K562 (cell line): Measurements from ENCODE around the gene ARFRP1. TPM values are rescaled to one million over a fixed set of nuclear protein-coding genes. Genes with fewer than 3 reads are reported as not detected.
A peak's percentile ranks its signal among the peaks of the same experiment; 100 is the strongest.

Experiments
- FOS ChIP-seq: IDR thresholded peaks from 3 replicates; pipeline ENCODE4 v1.6.1; 2011; ENCODE audit not compliant: insufficient read length; ENCODE audit errors: extremely low read depth
- GTF2F1 ChIP-seq: IDR thresholded peaks from 2 replicates; pipeline ENCODE4 v1.6.1; 2011; ENCODE audit warnings: low read depth, low read length, improper control_type of control experiment
- HLTF ChIP-seq: fragments of 450-650 bp; IDR thresholded peaks from 2 replicates; pipeline ENCODE4 v1.6.1; 2016
- IRF2 ChIP-seq: sonication (generic); formaldehyde crosslinking; IDR thresholded peaks from 2 replicates; pipeline ENCODE4 v1.8.1; 2022; ENCODE audit warnings: mild to moderate bottlenecking, missing genetic modification reagents
- NCOR1 ChIP-seq: fragments of 450-650 bp; IDR thresholded peaks from 2 replicates; pipeline ENCODE4 v1.6.1; 2016; ENCODE audit warnings: mild to moderate bottlenecking, moderate library complexity
- NELFE ChIP-seq: IDR thresholded peaks from 2 replicates; pipeline ENCODE4 v1.6.1; 2011; ENCODE audit warnings: mild to moderate bottlenecking; ENCODE audit not compliant: insufficient read depth, insufficient read length
- NRF1 ChIP-seq, 2 experiments: fragments of 450-650 bp; IDR thresholded peaks in 1 of 2; conservative IDR thresholded peaks in 1 of 2; 2 replicates each; pipeline ENCODE4 v1.6.1; 2014; ENCODE audit warnings: mild to moderate bottlenecking in 2 of 2
- PRPF4 ChIP-seq: fragments of 200-400 bp; formaldehyde crosslinking; IDR thresholded peaks from one replicate; pipeline ENCODE4 v1.6.1; 2017; ENCODE audit warnings: low read length, low read depth, mild to moderate bottlenecking; ENCODE audit not compliant: insufficient read depth, poor library complexity, severe bottlenecking
- RFX1 ChIP-seq: fragments of 450-650 bp; IDR thresholded peaks from 2 replicates; pipeline ENCODE4 v1.6.1; 2016; ENCODE audit warnings: mild to moderate bottlenecking, moderate library complexity
- SAFB2 ChIP-seq: fragments of 200-400 bp; formaldehyde crosslinking; IDR thresholded peaks from 2 replicates; pipeline ENCODE4 v1.6.1; 2018; ENCODE audit warnings: borderline replicate concordance, low read length, low read depth, moderate library complexity; ENCODE audit not compliant: severe bottlenecking
- SAP30 ChIP-seq: fragments of 200-600 bp; sonication (generic); IDR thresholded peaks from 2 replicates; pipeline ENCODE4 v1.6.1; 2012; ENCODE audit warnings: borderline replicate concordance, low read depth, mild to moderate bottlenecking, moderate library complexity, low read length, control low read depth, inconsistent platforms; ENCODE audit not compliant: insufficient read depth, poor library complexity, severe bottlenecking
- ZBED1 ChIP-seq: IDR thresholded peaks from 2 replicates; pipeline ENCODE4 v1.6.1; 2014
- ZNF41 ChIP-seq: fragments of 250-450 bp; sonication (Bioruptor Pico); conservative IDR thresholded peaks from 2 replicates; pipeline ENCODE4 v1.4.0; 2020; ENCODE audit warnings: mild to moderate bottlenecking
- polyA plus RNA-seq, 8 experiments: library from polyadenylated mRNA; depleted of rRNA in 4 of 8; stranded (reverse) in 5 of 8; unstranded in 3 of 8; fragments of >200 nt; fragmentation: Nextera tagmentation in 2 of 8; fragmentation: Illumina TruSeq in 1 of 8; extraction: Ambion mirVana in 2 of 8; extraction: Trizol in 1 of 8; gene quantifications; 2 replicates each; pipeline versions ENCODE4 v1.2.1 to v1.2.3, GENCODE V29; 2011 to 2014; ENCODE audit warnings: inconsistent platforms in 1 of 8, missing spikeins in 1 of 8
- total RNA-seq, 7 experiments: library from RNA; depleted of rRNA in 6 of 7; stranded (reverse); fragments of >200 nt in 6 of 7; fragmentation: Illumina TruSeq in 2 of 7; extraction: Trizol in 2 of 7; gene quantifications; 2 replicates each; pipeline versions ENCODE4 v1.2.1 to v1.2.3, GENCODE V29; 2011 to 2021; ENCODE audit warnings: low replicate concordance in 1 of 7
- TF ChIP-seq, protein P1 (sequence below): sonication (generic); formaldehyde crosslinking; IDR thresholded peaks from 2 replicates; pipeline ENCODE4 v1.8.0; 2022; ENCODE audit warnings: mild to moderate bottlenecking, low read depth, missing genetic modification reagents
- TF ChIP-seq, protein P2 (sequence below): fragments of 250-450 bp; sonication (Bioruptor Pico); IDR thresholded peaks from 2 replicates; pipeline ENCODE4 v1.8.0; 2021; ENCODE audit warnings: moderate library complexity, mild to moderate bottlenecking, inconsistent platforms
- TF ChIP-seq, protein P3 (sequence below): sonication (generic); formaldehyde crosslinking; IDR thresholded peaks from 2 replicates; pipeline ENCODE4 v1.8.1; 2023; ENCODE audit warnings: missing genetic modification reagents, mild to moderate bottlenecking, borderline replicate concordance
- TF ChIP-seq, protein P4 (sequence below): IDR thresholded peaks from 3 replicates; pipeline ENCODE4 v1.6.1; 2011; ENCODE audit warnings: borderline replicate concordance, mild to moderate bottlenecking; ENCODE audit not compliant: insufficient read length, insufficient read depth

Gene ARFRP1
- total and polyA plus RNA-seq, 9 of the 15 experiments (the other 6 are each of a cell fraction or from before 2014, with no cell fraction given): 2.2 to 78.9 (median 37.3) TPM

DNA sequence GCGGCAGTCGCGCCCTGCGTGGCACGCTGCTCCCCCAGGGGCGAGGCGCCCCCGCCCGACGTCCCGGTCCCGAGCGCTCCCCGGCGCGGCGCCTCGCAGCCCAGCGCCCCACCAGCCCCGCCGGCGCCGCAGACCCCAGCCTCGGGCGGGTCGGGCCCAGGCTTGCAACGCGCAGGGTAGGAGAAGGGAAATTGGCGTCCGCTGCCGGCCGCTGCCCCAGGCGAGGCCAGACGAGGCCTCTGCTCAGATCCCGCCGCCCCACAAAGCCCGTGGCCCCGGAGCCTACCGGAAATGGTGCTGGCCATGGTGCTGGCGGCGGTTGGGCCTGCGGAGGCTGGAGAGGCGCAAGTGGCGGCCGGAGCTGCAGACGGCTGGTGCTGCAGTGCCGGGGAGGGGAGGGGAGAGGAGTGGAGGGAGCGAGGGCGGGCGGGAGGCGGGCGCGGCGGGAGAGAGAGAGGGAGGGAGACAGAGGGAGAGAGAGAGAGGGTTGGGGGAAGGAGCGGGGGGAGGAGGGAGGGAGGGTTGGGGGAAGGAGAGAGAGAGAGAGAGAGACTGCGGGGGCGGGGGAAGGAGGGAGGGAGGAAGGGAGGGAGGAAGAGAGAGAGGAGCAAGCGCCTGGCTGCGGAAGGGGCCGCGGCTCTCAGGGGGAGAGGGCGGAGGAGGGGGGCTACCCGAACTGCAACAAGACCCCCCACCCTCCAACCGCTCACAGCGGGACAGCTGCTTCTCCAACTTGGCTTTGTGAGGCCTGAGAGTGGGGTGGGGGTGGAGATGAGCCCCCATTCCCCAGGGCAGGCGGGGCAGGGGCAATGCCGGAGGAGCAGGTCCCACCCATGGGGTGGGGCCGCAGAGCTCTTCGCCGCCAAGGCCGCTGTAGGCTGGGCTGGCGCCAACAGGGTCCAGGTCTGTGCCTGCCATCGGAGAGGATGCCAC lies 54.5 kb downstream of the ARFRP1 start, which contains the start of gene STMN3 (continued):
- TF ChIP-seq, protein P1, sequence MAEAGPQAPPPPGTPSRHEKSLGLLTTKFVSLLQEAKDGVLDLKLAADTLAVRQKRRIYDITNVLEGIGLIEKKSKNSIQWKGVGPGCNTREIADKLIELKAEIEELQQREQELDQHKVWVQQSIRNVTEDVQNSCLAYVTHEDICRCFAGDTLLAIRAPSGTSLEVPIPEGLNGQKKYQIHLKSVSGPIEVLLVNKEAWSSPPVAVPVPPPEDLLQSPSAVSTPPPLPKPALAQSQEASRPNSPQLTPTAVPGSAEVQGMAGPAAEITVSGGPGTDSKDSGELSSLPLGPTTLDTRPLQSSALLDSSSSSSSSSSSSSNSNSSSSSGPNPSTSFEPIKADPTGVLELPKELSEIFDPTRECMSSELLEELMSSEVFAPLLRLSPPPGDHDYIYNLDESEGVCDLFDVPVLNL (CRISPR knock-in tag): peak; percentile 76; the same call in 1 of the 2 replicates
- TF ChIP-seq NELFE (no peak), FOS (no peak), GTF2F1 (no peak), HLTF (no peak), NCOR1 (no peak), PRPF4 (no peak), SAP30 (peak; percentile 88), IRF2 (no peak), ZBED1 (no peak), NRF1 (conservative IDR thresholded peaks at IDR 0.05 in 1 of 2, IDR thresholded peaks at IDR 0.05 in 1 of 2) (peak; percentile 46 to 66; a peak in 3 of 4 replicates), RFX1 (no peak), SAFB2 (no peak), ZNF41 (CRISPR knock-in tag) (no peak)
- TF ChIP-seq, protein P2, sequence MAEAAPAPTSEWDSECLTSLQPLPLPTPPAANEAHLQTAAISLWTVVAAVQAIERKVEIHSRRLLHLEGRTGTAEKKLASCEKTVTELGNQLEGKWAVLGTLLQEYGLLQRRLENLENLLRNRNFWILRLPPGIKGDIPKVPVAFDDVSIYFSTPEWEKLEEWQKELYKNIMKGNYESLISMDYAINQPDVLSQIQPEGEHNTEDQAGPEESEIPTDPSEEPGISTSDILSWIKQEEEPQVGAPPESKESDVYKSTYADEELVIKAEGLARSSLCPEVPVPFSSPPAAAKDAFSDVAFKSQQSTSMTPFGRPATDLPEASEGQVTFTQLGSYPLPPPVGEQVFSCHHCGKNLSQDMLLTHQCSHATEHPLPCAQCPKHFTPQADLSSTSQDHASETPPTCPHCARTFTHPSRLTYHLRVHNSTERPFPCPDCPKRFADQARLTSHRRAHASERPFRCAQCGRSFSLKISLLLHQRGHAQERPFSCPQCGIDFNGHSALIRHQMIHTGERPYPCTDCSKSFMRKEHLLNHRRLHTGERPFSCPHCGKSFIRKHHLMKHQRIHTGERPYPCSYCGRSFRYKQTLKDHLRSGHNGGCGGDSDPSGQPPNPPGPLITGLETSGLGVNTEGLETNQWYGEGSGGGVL (CRISPR knock-in tag): no peak
- TF ChIP-seq, protein P3, sequence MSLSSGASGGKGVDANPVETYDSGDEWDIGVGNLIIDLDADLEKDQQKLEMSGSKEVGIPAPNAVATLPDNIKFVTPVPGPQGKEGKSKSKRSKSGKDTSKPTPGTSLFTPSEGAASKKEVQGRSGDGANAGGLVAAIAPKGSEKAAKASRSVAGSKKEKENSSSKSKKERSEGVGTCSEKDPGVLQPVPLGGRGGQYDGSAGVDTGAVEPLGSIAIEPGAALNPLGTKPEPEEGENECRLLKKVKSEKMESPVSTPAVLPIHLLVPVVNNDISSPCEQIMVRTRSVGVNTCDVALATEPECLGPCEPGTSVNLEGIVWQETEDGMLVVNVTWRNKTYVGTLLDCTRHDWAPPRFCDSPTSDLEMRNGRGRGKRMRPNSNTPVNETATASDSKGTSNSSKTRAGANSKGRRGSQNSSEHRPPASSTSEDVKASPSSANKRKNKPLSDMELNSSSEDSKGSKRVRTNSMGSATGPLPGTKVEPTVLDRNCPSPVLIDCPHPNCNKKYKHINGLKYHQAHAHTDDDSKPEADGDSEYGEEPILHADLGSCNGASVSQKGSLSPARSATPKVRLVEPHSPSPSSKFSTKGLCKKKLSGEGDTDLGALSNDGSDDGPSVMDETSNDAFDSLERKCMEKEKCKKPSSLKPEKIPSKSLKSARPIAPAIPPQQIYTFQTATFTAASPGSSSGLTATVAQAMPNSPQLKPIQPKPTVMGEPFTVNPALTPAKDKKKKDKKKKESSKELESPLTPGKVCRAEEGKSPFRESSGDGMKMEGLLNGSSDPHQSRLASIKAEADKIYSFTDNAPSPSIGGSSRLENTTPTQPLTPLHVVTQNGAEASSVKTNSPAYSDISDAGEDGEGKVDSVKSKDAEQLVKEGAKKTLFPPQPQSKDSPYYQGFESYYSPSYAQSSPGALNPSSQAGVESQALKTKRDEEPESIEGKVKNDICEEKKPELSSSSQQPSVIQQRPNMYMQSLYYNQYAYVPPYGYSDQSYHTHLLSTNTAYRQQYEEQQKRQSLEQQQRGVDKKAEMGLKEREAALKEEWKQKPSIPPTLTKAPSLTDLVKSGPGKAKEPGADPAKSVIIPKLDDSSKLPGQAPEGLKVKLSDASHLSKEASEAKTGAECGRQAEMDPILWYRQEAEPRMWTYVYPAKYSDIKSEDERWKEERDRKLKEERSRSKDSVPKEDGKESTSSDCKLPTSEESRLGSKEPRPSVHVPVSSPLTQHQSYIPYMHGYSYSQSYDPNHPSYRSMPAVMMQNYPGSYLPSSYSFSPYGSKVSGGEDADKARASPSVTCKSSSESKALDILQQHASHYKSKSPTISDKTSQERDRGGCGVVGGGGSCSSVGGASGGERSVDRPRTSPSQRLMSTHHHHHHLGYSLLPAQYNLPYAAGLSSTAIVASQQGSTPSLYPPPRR (CRISPR knock-in tag): peak; percentile 82; the same call in 1 of the 2 replicates
- TF ChIP-seq, protein P4, sequence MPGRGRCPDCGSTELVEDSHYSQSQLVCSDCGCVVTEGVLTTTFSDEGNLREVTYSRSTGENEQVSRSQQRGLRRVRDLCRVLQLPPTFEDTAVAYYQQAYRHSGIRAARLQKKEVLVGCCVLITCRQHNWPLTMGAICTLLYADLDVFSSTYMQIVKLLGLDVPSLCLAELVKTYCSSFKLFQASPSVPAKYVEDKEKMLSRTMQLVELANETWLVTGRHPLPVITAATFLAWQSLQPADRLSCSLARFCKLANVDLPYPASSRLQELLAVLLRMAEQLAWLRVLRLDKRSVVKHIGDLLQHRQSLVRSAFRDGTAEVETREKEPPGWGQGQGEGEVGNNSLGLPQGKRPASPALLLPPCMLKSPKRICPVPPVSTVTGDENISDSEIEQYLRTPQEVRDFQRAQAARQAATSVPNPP: no peak
